Prostate gland (tissue), 2 donors: ENCODE results near the gene SMARCAD1. TPM values are rescaled to one million over a fixed set of nuclear protein-coding genes. Genes with fewer than 3 reads are reported as not detected.
A peak's percentile ranks its signal among the peaks of the same experiment; 100 is the strongest.

Experiments used
- DNase-seq: peaks from one replicate; pipeline ENCODE4 v3.0.0-alpha.2; 2019; ENCODE audit warnings: low spot score
- H3K27ac ChIP-seq, 2 donors: fragments of 200-600 bp; sonication (generic); 2 replicates each; pipeline ENCODE4 v1.5.1; 2017 to 2019
- H3K27me3 ChIP-seq: fragments of 200-600 bp; sonication (generic); replicated peaks from 2 replicates; pipeline ENCODE4 v1.5.1; 2019; ENCODE audit not compliant: insufficient read depth
- H3K36me3 ChIP-seq, 2 donors: fragments of 200-600 bp; sonication (generic); 1 replicate in 1 of 2; 2 replicates in 1 of 2; pipeline versions ENCODE4 v1.5.1 to v1.8.1; 2017 to 2019
- H3K4me1 ChIP-seq: fragments of 200-600 bp; sonication (generic); replicated peaks from 2 replicates; pipeline ENCODE4 v1.5.1; 2019
- H3K4me3 ChIP-seq, 2 donors: fragments of 200-600 bp; sonication (generic); 2 replicates each; pipeline ENCODE4 v1.5.1; 2017 to 2019
- H3K9me3 ChIP-seq: fragments of 200-600 bp; sonication (generic); 2 replicates; pipeline ENCODE4 v1.5.1; 2017
- CTCF ChIP-seq, 4 experiments: fragments of 200-600 bp in 2 of 4; fragments of 450-650 bp in 2 of 4; sonication (generic) in 2 of 4; IDR thresholded peaks; 1 replicate in 3 of 4; 2 replicates in 1 of 4; pipeline ENCODE4 v1.5.1; 2016 to 2019; ENCODE audit warnings: antibody characterized with exemption in 4 of 4, mild to moderate bottlenecking in 2 of 4, moderate library complexity in 2 of 4
- POLR2A ChIP-seq: fragments of 450-650 bp; IDR thresholded peaks from one replicate; pipeline ENCODE4 v1.6.1; 2016; ENCODE audit warnings: antibody characterized with exemption, mild to moderate bottlenecking
- POLR2AphosphoS5 ChIP-seq: sonication (generic); formaldehyde crosslinking; IDR thresholded peaks from one replicate; pipeline ENCODE4 v1.6.1; 2017; ENCODE audit warnings: antibody characterized with exemption
- WGBS: methylation state at CpG from one replicate; pipeline ENCODE4 v1.1.5; 2018; 5-methylcytosine and 5-hydroxymethylcytosine counted together
- intact Hi-C: fragments of 100-400 bp; cut with DNase I; formaldehyde crosslinking; loops from one replicate; pipeline ENCODE4 v1.14.2; 2022
- total RNA-seq, 2 donors: library from RNA; depleted of rRNA; stranded (reverse); fragments of >200 nt; gene quantifications; one replicate each; pipeline ENCODE4 v1.1.0, GENCODE V29; 2016

The SMARCAD1 gene
- total RNA-seq, 2 donors from 2014 or later = 22.4 to 22.9 TPM

DNA sequence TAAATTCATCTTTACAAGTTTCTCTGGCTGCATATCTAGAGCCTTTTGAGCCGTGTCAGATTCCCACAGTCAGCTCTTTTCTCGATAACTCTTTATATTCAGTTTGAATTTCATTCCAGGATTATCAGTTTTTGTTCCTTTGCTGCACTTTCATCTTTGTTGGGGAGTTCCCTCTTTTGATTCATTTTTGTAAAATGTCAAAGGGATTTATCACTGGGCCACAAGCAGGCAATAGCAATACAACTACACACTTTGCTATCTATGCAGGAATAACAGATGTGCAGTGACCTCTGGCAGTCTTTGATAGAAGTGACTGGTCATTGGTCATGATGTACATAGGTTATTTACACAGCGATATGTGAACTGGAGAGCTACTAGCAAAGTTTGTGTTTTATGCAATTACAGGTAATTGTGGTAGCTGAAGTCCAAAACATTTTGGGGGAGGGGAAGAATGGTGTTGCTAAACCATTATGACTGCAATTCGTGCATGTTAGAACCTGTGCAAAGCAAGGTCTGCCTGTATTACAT lies 91.1 kb downstream of the SMARCAD1 start:
- WGBS = 43% methylated on average over 4 of the region's 4 CpGs
- H3K27ac ChIP-seq = no peak overlapping the region
- TF ChIP-seq POLR2AphosphoS5 = no peak
- TF ChIP-seq POLR2A = no peak
- no peak for TF ChIP-seq CTCF (IDR thresholded peaks at IDR 0.05)
- H3K27me3 ChIP-seq = no peaks in the 10 kb centered on the region
- H3K36me3 ChIP-seq = no peaks in the 10 kb centered on the region
- no peaks in the 10 kb centered on the region for H3K9me3 ChIP-seq
- no peak overlapping the region for H3K4me3 ChIP-seq
- DNase-seq = no peak
- no peaks in the 10 kb centered on the region for H3K4me1 ChIP-seq
- intact Hi-C loops = no loop called here

DNA sequence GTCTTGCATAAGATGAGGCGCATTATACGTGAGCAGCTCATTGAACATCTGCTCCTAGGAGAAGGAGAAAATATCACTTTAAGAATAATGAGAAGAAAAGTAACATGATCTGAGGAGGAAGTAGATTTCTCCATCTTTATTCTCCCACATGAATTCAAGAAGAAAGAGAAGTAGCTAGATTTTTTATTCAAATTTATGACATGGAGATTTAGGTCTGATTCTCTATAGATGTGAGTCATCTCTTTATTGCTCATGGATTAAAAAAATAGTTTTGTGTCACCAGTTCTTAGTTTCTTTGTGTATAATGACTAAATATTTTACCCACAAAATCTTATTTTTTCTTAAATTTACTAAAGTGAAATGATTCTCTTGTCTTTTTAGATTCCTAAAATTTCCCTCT lies 94.5 kb downstream of the SMARCAD1 start:
- WGBS = 96% methylated on average over 2 of the region's 2 CpGs
- intact Hi-C loops = loop anchor here (10.0 kb wide), 1 partner anchor 93 kb away; no protein-coding TSS in a partner anchor
- Histone ChIP-seq H3K4me3 (no peak overlapping the region), H3K4me1 (no peaks in the 10 kb centered on the region), H3K9me3 (no peaks in the 10 kb centered on the region), H3K36me3 (no peaks in the 10 kb centered on the region), H3K27me3 (no peaks in the 10 kb centered on the region), H3K27ac (no peak overlapping the region)
- no peak for TF ChIP-seq POLR2AphosphoS5
- TF ChIP-seq CTCF (IDR thresholded peaks at IDR 0.05) = no peak
- no peak for TF ChIP-seq POLR2A
- no peak for DNase-seq

DNA sequence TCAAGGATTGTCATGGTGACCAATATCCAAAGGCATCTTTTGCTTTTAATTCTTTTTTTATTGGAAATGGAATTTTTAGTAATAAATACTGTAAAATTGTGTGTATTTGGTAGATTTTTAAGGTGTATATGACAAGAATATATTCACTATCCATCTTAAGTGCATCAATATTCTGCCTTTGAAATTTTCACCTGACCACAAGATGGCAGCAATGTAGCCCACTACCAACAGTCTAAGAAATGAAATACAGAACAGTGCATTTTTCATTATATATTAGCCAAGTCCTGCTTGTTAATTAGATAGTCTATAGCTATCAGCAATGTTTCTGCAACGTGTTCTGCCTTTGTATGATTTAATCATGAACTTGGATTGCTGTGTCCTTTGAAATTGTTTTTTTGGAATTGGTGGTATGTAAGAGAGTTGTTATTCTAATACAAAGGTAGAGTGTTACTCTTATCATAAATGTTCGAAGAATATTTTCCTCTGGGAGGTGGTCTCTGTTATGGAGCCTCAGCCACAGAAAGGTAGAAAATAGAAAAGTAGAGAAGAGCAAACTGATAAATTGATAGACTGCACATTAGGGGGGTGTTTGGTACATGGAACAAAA lies 96.8 kb downstream of the SMARCAD1 start:
- Histone ChIP-seq H3K9me3 (no peaks in the 10 kb centered on the region), H3K4me3 (no peak overlapping the region), H3K27ac (no peak overlapping the region), H3K36me3 (no peaks in the 10 kb centered on the region), H3K27me3 (no peaks in the 10 kb centered on the region), H3K4me1 (no peaks in the 10 kb centered on the region)
- 47% methylated on average over 2 of the region's 2 CpGs for WGBS
- no peak for TF ChIP-seq POLR2AphosphoS5
- peak in 3 of 4 experiments; percentile 58 to 70 (median 68) for TF ChIP-seq CTCF (IDR thresholded peaks at IDR 0.05)
- no peak for TF ChIP-seq POLR2A
- intact Hi-C loops = loop anchor here (10.0 kb wide), 1 partner anchor 90 kb away; no protein-coding TSS in a partner anchor
- DNase-seq = peak; percentile 12

- Histone ChIP-seq H3K36me3 (no peaks in the 10 kb centered on the region), H3K4me1 (no peaks in the 10 kb centered on the region), H3K27ac (no peak overlapping the region), H3K9me3 (no peaks in the 10 kb centered on the region), H3K27me3 (no peaks in the 10 kb centered on the region), H3K4me3 (no peak overlapping the region)
- no peak for DNase-seq
- no peak for TF ChIP-seq CTCF (IDR thresholded peaks at IDR 0.05)
- TF ChIP-seq POLR2A = no peak
- no peak for TF ChIP-seq POLR2AphosphoS5
- intact Hi-C loops = loop anchor here (5.0 to 10.0 kb wide), 2 partner anchors 89 to 427 kb away; no protein-coding TSS in a partner anchor
- WGBS = 74% methylated on average over 5 of the region's 5 CpGs
Observed at GRCh38 chr4:94305466-94306225, 98.0 kb downstream of the SMARCAD1 start.
